ENCODE results near the gene BPIFA2. TPM values are rescaled to one million over a fixed set of nuclear protein-coding genes. Genes with fewer than 3 reads are reported as not detected.

BPIFA2 gene
- polyA plus RNA-seq, 1 donor (not counting 4 experiments of a cell fraction or from before 2014, with no cell fraction given): not detected

DNA sequence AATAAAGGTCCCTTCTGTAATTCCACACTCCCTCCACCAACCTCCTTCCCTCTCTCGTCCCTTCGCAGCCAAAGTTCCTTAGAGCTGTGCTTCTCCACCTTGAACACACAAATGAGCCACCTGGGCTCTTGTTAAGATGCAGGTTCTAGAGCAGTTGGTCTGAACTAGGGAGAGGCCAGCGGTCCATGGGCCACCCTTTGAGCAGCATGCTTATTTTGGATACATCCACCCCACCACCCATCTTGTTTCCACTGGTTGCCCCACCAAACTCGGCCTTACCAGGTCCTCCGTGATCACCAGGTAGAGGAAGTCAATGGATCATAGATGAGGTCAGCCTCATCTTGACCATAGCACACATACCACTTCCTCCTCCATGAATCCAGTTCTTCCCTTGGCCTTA lies 7.3 kb upstream of the BPIFA2 start:
- Histone ChIP-seq H3K4me3 (ENCODE audit: control insufficient read depth in 2 of 3, extremely low read depth in 1 of 3, insufficient read depth in 2 of 3, low read depth in 1 of 3, low read length in 3 of 3) (no peak overlapping the region), H3K9ac (ENCODE audit: control insufficient read depth, extremely low read depth, insufficient read depth, low read length) (no peak overlapping the region), H3K9me3 (ENCODE audit: control insufficient read depth, low read depth, low read length) (no peaks in the 10 kb centered on the region), H3K27ac (ENCODE audit: control insufficient read depth, insufficient read depth, low read length) (no peak overlapping the region), H2AFZ (ENCODE audit: control insufficient read depth, low read length) (no peak overlapping the region), H3K4me1 (ENCODE audit: control insufficient read depth, extremely low read depth, insufficient read depth, low read length) (no peaks in the 10 kb centered on the region), H4K20me1 (ENCODE audit: control insufficient read depth, extremely low read depth, insufficient read depth, low read length) (no peaks in the 10 kb centered on the region), H3K4me2 (ENCODE audit: control insufficient read depth, extremely low read depth, insufficient read depth, low read depth, low read length) (no peak overlapping the region), H3K79me2 (ENCODE audit: control insufficient read depth, insufficient read depth, low read length) (no peaks in the 10 kb centered on the region), H3K9me1 (ENCODE audit: control insufficient read depth, extremely low read depth, insufficient read depth, low read length) (no peaks in the 10 kb centered on the region), H3K36me3 (ENCODE audit: control insufficient read depth in 2 of 2, extremely low read depth in 1 of 2, insufficient read depth in 2 of 2, low read length in 2 of 2) (no peaks in the 10 kb centered on the region), H3K27me3 (ENCODE audit: control insufficient read depth, extremely low read depth, insufficient read depth, low read length) (no peaks in the 10 kb centered on the region)
- no peak for DNase-seq (ENCODE audit: low read depth, low spot score)
- TF ChIP-seq EZH2 (IDR thresholded peaks at IDR 0.05; ENCODE audit: low read length): no peak
- TF ChIP-seq, protein P1, sequence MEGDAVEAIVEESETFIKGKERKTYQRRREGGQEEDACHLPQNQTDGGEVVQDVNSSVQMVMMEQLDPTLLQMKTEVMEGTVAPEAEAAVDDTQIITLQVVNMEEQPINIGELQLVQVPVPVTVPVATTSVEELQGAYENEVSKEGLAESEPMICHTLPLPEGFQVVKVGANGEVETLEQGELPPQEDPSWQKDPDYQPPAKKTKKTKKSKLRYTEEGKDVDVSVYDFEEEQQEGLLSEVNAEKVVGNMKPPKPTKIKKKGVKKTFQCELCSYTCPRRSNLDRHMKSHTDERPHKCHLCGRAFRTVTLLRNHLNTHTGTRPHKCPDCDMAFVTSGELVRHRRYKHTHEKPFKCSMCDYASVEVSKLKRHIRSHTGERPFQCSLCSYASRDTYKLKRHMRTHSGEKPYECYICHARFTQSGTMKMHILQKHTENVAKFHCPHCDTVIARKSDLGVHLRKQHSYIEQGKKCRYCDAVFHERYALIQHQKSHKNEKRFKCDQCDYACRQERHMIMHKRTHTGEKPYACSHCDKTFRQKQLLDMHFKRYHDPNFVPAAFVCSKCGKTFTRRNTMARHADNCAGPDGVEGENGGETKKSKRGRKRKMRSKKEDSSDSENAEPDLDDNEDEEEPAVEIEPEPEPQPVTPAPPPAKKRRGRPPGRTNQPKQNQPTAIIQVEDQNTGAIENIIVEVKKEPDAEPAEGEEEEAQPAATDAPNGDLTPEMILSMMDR (optimal IDR thresholded peaks at IDR 0.05 in 1 of 3, IDR thresholded peaks at IDR 0.05 in 1 of 3, conservative IDR thresholded peaks at IDR 0.05 in 1 of 3; ENCODE audit: extremely low read depth in 1 of 3, insufficient read depth in 2 of 3, low read length in 3 of 3): no peak
- FAIRE-seq: no peak
- dilution Hi-C loops (cut with MboI; ENCODE audit: extremely low pct_ligation_motif_present, low sequenced_read_pairs): no loop called here

DNA sequence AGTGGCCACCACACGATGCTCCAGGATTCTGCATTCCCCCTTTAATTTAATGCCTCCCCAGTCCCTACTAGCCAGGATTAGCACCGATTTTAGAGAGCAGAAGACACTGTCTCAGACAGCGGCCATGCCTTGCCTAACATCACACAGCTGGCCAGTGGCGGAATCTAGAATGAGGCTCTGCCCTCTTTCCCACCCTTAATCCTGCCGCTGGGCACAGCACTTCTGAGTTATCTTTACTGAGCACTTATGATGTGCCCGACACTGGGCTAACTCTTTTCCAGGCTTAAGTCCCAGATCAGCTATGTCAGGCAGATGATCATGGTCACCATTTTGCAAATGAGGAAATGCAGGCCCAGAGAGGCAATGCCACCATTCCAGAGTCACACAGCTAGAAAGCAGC lies 5.6 kb upstream of the BPIFA2 start:
- Histone ChIP-seq H3K27me3 (ENCODE audit: control insufficient read depth, extremely low read depth, insufficient read depth, low read length) (no peaks in the 10 kb centered on the region), H3K4me2 (ENCODE audit: control insufficient read depth, extremely low read depth, insufficient read depth, low read depth, low read length) (no peak overlapping the region), H3K9ac (ENCODE audit: control insufficient read depth, extremely low read depth, insufficient read depth, low read length) (no peak overlapping the region), H3K9me1 (ENCODE audit: control insufficient read depth, extremely low read depth, insufficient read depth, low read length) (no peaks in the 10 kb centered on the region), H3K4me1 (ENCODE audit: control insufficient read depth, extremely low read depth, insufficient read depth, low read length) (no peaks in the 10 kb centered on the region), H4K20me1 (ENCODE audit: control insufficient read depth, extremely low read depth, insufficient read depth, low read length) (no peaks in the 10 kb centered on the region), H3K4me3 (ENCODE audit: control insufficient read depth in 2 of 3, extremely low read depth in 1 of 3, insufficient read depth in 2 of 3, low read depth in 1 of 3, low read length in 3 of 3) (no peak overlapping the region), H3K36me3 (ENCODE audit: control insufficient read depth in 2 of 2, extremely low read depth in 1 of 2, insufficient read depth in 2 of 2, low read length in 2 of 2) (no peaks in the 10 kb centered on the region), H3K27ac (ENCODE audit: control insufficient read depth, insufficient read depth, low read length) (no peak overlapping the region), H3K9me3 (ENCODE audit: control insufficient read depth, low read depth, low read length) (no peaks in the 10 kb centered on the region), H3K79me2 (ENCODE audit: control insufficient read depth, insufficient read depth, low read length) (no peaks in the 10 kb centered on the region), H2AFZ (ENCODE audit: control insufficient read depth, low read length) (no peak overlapping the region)
- DNase-seq (ENCODE audit: low read depth, low spot score) (no peak), FAIRE-seq (no peak)
- TF ChIP-seq, protein P1 (optimal IDR thresholded peaks at IDR 0.05 in 1 of 3, IDR thresholded peaks at IDR 0.05 in 1 of 3, conservative IDR thresholded peaks at IDR 0.05 in 1 of 3; ENCODE audit: extremely low read depth in 1 of 3, insufficient read depth in 2 of 3, low read length in 3 of 3): no peak
- no peak for TF ChIP-seq EZH2 (IDR thresholded peaks at IDR 0.05; ENCODE audit: low read length)
- dilution Hi-C loops (cut with MboI; ENCODE audit: extremely low pct_ligation_motif_present, low sequenced_read_pairs): no loop called here
